ENCODE measurements around the gene ZNF354C. TPM values are rescaled to one million over a fixed set of nuclear protein-coding genes. Genes with fewer than 3 reads are reported as not detected.

Gene ZNF354C
- total and polyA plus RNA-seq, 2 of the 8 experiments (the other 6 are each of a cell fraction or from before 2014, with no cell fraction given), result 0.85 to 2.3 TPM

- TF ChIP-seq SIN3A (conservative IDR thresholded peaks at IDR 0.05 in 1 of 2, IDR thresholded peaks at IDR 0.05 in 1 of 2; ENCODE audit: low read depth in 1 of 2, low read length in 2 of 2) (0 out of 4 replicates have a peak, but pooled peaks of 1 of the 2 experiments have one; percentile 47), POLR2AphosphoS5 (IDR thresholded peaks at IDR 0.05; ENCODE audit: low read depth, low read length) (peak; percentile 39; the same call in 1 of the 2 replicates), SAP30 (IDR thresholded peaks at IDR 0.05; ENCODE audit: insufficient read depth, insufficient replicate concordance, low read length) (no peak), SP2 (IDR thresholded peaks at IDR 0.05; ENCODE audit: low read length) (no peak), RXRA (IDR thresholded peaks at IDR 0.05; ENCODE audit: insufficient read depth, low read depth, low read length) (no peak), KDM4A (IDR thresholded peaks at IDR 0.05; ENCODE audit: low read depth, low read length, severe bottlenecking) (peak; percentile 76), E2F6 (IDR thresholded peaks at IDR 0.05) (peak; percentile 96), TAF1 (IDR thresholded peaks at IDR 0.05; ENCODE audit: low read depth, low read length) (peak; percentile 54), NANOG (IDR thresholded peaks at IDR 0.05; ENCODE audit: insufficient read depth, low read depth, low read length, poor library complexity, severe bottlenecking) (no peak), YY1 (IDR thresholded peaks at IDR 0.05; ENCODE audit: low read depth, low read length) (no peak), CEBPB (IDR thresholded peaks at IDR 0.05; ENCODE audit: low read depth, low read length) (no peak), BACH1 (IDR thresholded peaks at IDR 0.05; ENCODE audit: low read length) (no peak), EP300 (IDR thresholded peaks at IDR 0.05; ENCODE audit: borderline replicate concordance in 1 of 2, low read depth in 2 of 2, low read length in 2 of 2) (no peak), HDAC6 (IDR thresholded peaks at IDR 0.05; ENCODE audit: low read depth, low read length) (no peak), CHD2 (IDR thresholded peaks at IDR 0.05; ENCODE audit: low read length) (peak; percentile 89), BRCA1 (IDR thresholded peaks at IDR 0.05; ENCODE audit: low read depth, low read length) (peak; percentile 42; the same call in 1 of the 2 replicates), TBP (IDR thresholded peaks at IDR 0.05; ENCODE audit: low read depth, low read length) (no peak)
- TF ChIP-seq, protein P1, sequence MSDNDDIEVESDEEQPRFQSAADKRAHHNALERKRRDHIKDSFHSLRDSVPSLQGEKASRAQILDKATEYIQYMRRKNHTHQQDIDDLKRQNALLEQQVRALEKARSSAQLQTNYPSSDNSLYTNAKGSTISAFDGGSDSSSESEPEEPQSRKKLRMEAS (IDR thresholded peaks at IDR 0.05), result peak; percentile 98
Observed at GRCh38 chr5:179060116-179061008, at the start of gene ZNF354C (continued).
